PC-9 (cell line): ENCODE results near the gene HSD17B8. TPM values are rescaled to one million over a fixed set of nuclear protein-coding genes. Genes with fewer than 3 reads are reported as not detected.

ENCODE experiments used
- Bru-seq: library from RNA; stranded (reverse); fragments of 400-500 nt; gene quantifications from one replicate; lab custom pipeline; 2021; lab: Mats Ljungman, UMichigan
- BruChase-seq, 2 experiments: library from RNA; stranded (reverse); fragments of 400-500 nt; gene quantifications; one replicate each; lab custom pipeline; 2021; lab: Mats Ljungman, UMichigan
- BruUV-seq: library from RNA; stranded (reverse); fragments of 400-500 nt; replicated peaks from 2 replicates; lab custom pipeline; 2021; lab: Mats Ljungman, UMichigan
- CTCF ChIA-PET: fragments of 300-600 bp; sonication (Branson Sonifier 250); formaldehyde crosslinking; loops from one replicate; lab custom pipeline; 2022; ENCODE audit warnings: antibody characterized with exemption; lab: Charles Lee
- POLR2A ChIA-PET: fragments of 300-600 bp; sonication (Branson Sonifier 250); formaldehyde crosslinking; loops from one replicate; lab custom pipeline; 2022; ENCODE audit warnings: antibody characterized with exemption; ENCODE audit not compliant: unreplicated experiment; lab: Charles Lee
- DNase-seq, 2 experiments: peaks; one replicate each; pipeline versions ENCODE4 v3.0.0 to v3.0.0-alpha.2; 2015 to 2022; ENCODE audit warnings: mixed read lengths in 1 of 2
- H2AFZ ChIP-seq: fragments of 200-600 bp; sonication (generic); 2 replicates; pipeline ENCODE4 v1.8.1; 2017; ENCODE audit warnings: antibody characterized with exemption
- H3F3A ChIP-seq: fragments of 200-600 bp; sonication (generic); 2 replicates; pipeline ENCODE4 v1.8.1; 2017; ENCODE audit warnings: antibody characterized with exemption, mild to moderate bottlenecking, low read depth; ENCODE audit not compliant: insufficient read depth
- H3K27ac ChIP-seq: fragments of 200-600 bp; sonication (generic); 2 replicates; pipeline ENCODE4 v1.6.1; 2016; ENCODE audit warnings: mixed run types
- H3K27me3 ChIP-seq: fragments of 200-600 bp; sonication (generic); 2 replicates; pipeline ENCODE4 v1.6.1; 2016; ENCODE audit warnings: low read depth, mixed run types; ENCODE audit not compliant: insufficient read depth
- H3K36me3 ChIP-seq: fragments of 200-600 bp; sonication (generic); 2 replicates; pipeline ENCODE4 v1.6.1; 2016; ENCODE audit warnings: low read depth, mixed run types
- H3K4me1 ChIP-seq: fragments of 200-600 bp; sonication (generic); replicated peaks from 2 replicates; pipeline ENCODE4 v1.6.1; 2016; ENCODE audit warnings: mixed run types; ENCODE audit not compliant: insufficient read depth
- H3K4me2 ChIP-seq: fragments of 200-600 bp; sonication (generic); 2 replicates; pipeline ENCODE4 v1.6.1; 2017; ENCODE audit warnings: mixed run types
- H3K4me3 ChIP-seq: fragments of 200-600 bp; sonication (generic); 2 replicates; pipeline ENCODE4 v1.6.1; 2016; ENCODE audit warnings: mixed run types
- H3K79me2 ChIP-seq: fragments of 200-600 bp; sonication (generic); 2 replicates; pipeline ENCODE4 v1.6.1; 2017; ENCODE audit warnings: low read depth, mixed run types
- H3K9me2 ChIP-seq: fragments of 200-600 bp; sonication (generic); 2 replicates; pipeline ENCODE4 v1.8.1; 2017; ENCODE audit warnings: mild to moderate bottlenecking; ENCODE audit not compliant: insufficient read depth
- H3K9me3 ChIP-seq: fragments of 200-600 bp; sonication (generic); 2 replicates; pipeline ENCODE4 v1.8.1; 2016; ENCODE audit warnings: low read depth; ENCODE audit not compliant: insufficient read depth
- H4K20me1 ChIP-seq: fragments of 200-600 bp; sonication (generic); 2 replicates; pipeline ENCODE4 v1.8.1; 2017; ENCODE audit not compliant: insufficient read depth
- CTCF ChIP-seq: fragments of 200-600 bp; sonication (generic); conservative IDR thresholded peaks from 2 replicates; pipeline ENCODE4 v1.6.1; 2017; ENCODE audit warnings: mixed run types, antibody characterized with exemption, mild to moderate bottlenecking, moderate library complexity
- EZH2 ChIP-seq: fragments of 200-600 bp; sonication (generic); IDR thresholded peaks from 2 replicates; pipeline ENCODE4 v1.8.0; 2017; ENCODE audit warnings: antibody characterized with exemption, low read depth
- intact Hi-C: fragments of 100-400 bp; cut with micrococcal nuclease; formaldehyde crosslinking; loops from one replicate; pipeline ENCODE4 v1.10.0; 2022; ENCODE audit not compliant: unreplicated experiment
- long read RNA-seq: library from polyadenylated mRNA; stranded (forward); transcript quantifications from one replicate; pipeline ENCODE4 v2.0.0, GENCODE V29; 2022
- total RNA-seq: library from RNA; stranded (reverse); gene quantifications from 2 replicates; pipeline ENCODE4 v1.2.3, GENCODE V29; 2021

Gene HSD17B8
- 16.4 and 25.4 TPM in 2 replicates for total RNA-seq
- percentile 59 among the genes with signal in this experiment for Bru-seq, nascent RNA
- BruChase-seq, experiment 1, labeled RNA remaining after a 2-hour chase: percentile 53 among the genes with signal in this experiment
- BruChase-seq, experiment 2, labeled RNA remaining after a 6-hour chase: percentile 49 among the genes with signal in this experiment
- long read RNA-seq, transcript HSD17B8-203 (9 exons, 990 nt): major isoform, 16 of 30 reads
- long read RNA-seq, partial matches to known transcripts: 13 of 30 reads
- long read RNA-seq, other reads (novel, unspliced or antisense): 1 of 30 reads

- TF ChIP-seq CTCF: no peak
- no peak for TF ChIP-seq EZH2
- no peaks in the 10 kb centered on the region for H3K27me3 ChIP-seq
- peaks cover 35% of the 10 kb centered on the region; the same call in 1 of the 2 replicates for H3F3A ChIP-seq
- BruUV-seq: TSS peak; percentile 16
- peaks cover 35% of the 10 kb centered on the region for H3K79me2 ChIP-seq
- no peaks in the 10 kb centered on the region for H3K9me2 ChIP-seq
- peak within 1 kb of the TSS; percentile 80 for H3K4me3 ChIP-seq
- peak within 1 kb of the TSS; percentile 58 for H3K27ac ChIP-seq
- H3K4me2 ChIP-seq: peak within 1 kb of the TSS; percentile 88
- CTCF ChIA-PET: no interaction called here
- H3K9me3 ChIP-seq: no peaks in the 10 kb centered on the region
- H3K36me3 ChIP-seq: peaks cover 23% of the 10 kb centered on the region
- POLR2A ChIA-PET: interaction anchor here (0.5 to 0.7 kb wide), 3 partner anchors 30 to 1302 kb away, joined by 4 to 12 read pairs (median 4); no protein-coding TSS in a partner anchor
- peak within 1 kb of the TSS; percentile 93 for H2AFZ ChIP-seq
- peaks cover 6% of the 10 kb centered on the region; the same call in 1 of the 2 replicates for H4K20me1 ChIP-seq
- peak; percentile 84 to 91 for DNase-seq
- intact Hi-C loops: loop anchor here (5.0 to 10.0 kb wide), 3 partner anchors 70 to 573 kb away; partner anchors contain the start of genes B3GALT4, CUTA, PHF1 and RPS18
- H3K4me1 ChIP-seq: peaks cover 38% of the 10 kb centered on the region
Observed at GRCh38 chr6:33204415-33205190, at the start of gene HSD17B8. TSS of gene HSD17B8 (plus strand) at chr6:33204655. CDS start at chr6:33204669, 14 bp downstream.

GRCh38 chr6:33156561-33156960 is 47.9 kb upstream of the HSD17B8 start:
- CTCF ChIA-PET: no interaction called here
- TF ChIP-seq EZH2 (no peak), CTCF (no peak)
- H3K4me3 ChIP-seq: no peak overlapping the region
- H3K79me2 ChIP-seq: no peaks in the 10 kb centered on the region
- BruUV-seq: no TSS peak
- H3F3A ChIP-seq: no peaks in the 10 kb centered on the region
- intact Hi-C loops: no loop called here
- H3K27ac ChIP-seq: no peak overlapping the region
- no peak for DNase-seq
- no peaks in the 10 kb centered on the region for H4K20me1 ChIP-seq
- POLR2A ChIA-PET: no interaction called here
- H2AFZ ChIP-seq: no peak overlapping the region
- H3K36me3 ChIP-seq: no peaks in the 10 kb centered on the region
- H3K27me3 ChIP-seq: peaks cover 55% of the 10 kb centered on the region
- no peak overlapping the region for H3K4me2 ChIP-seq
- no peaks in the 10 kb centered on the region for H3K9me2 ChIP-seq
- H3K9me3 ChIP-seq: no peaks in the 10 kb centered on the region; the same call in 1 of the 2 replicates
- 0 out of 2 replicates have a peak, but pooled peaks cover under 1% of the 10 kb centered on the region for H3K4me1 ChIP-seq

GRCh38 chr6:33156964-33157363 is 47.5 kb upstream of the HSD17B8 start:
- no peak overlapping the region for H3K27ac ChIP-seq
- H3K27me3 ChIP-seq: peaks cover 51% of the 10 kb centered on the region
- no peak overlapping the region for H3K4me3 ChIP-seq
- ChIA-PET CTCF (no interaction called here), POLR2A (no interaction called here)
- no peaks in the 10 kb centered on the region; the same call in 1 of the 2 replicates for H3K9me3 ChIP-seq
- intact Hi-C loops: no loop called here
- H3K4me2 ChIP-seq: no peak overlapping the region
- H3K79me2 ChIP-seq: no peaks in the 10 kb centered on the region
- TF ChIP-seq EZH2: no peak
- no peak for TF ChIP-seq CTCF
- H3K9me2 ChIP-seq: no peaks in the 10 kb centered on the region
- H3F3A ChIP-seq: no peaks in the 10 kb centered on the region
- H3K4me1 ChIP-seq: peaks cover 4% of the 10 kb centered on the region
- no peaks in the 10 kb centered on the region for H4K20me1 ChIP-seq
- no peak for DNase-seq
- H2AFZ ChIP-seq: no peak overlapping the region
- H3K36me3 ChIP-seq: no peaks in the 10 kb centered on the region
- no TSS peak for BruUV-seq
